GM10248 (cell line): ENCODE measurements around the gene SFT2D3.

Source experiments
- CTCF ChIA-PET: fragments of 300-600 bp; sonication (Branson Sonifier 250); formaldehyde crosslinking; extraction: SDS; loops from one replicate; lab custom pipeline; 2021; ENCODE audit warnings: antibody characterized with exemption; lab: Yijun Ruan, JAX
- POLR2A ChIA-PET: fragments of 350-650 bp; sonication (Branson Sonifier 250); formaldehyde crosslinking; extraction: SDS; loops from one replicate; lab custom pipeline; 2020; ENCODE audit warnings: antibody characterized with exemption; lab: Yijun Ruan, JAX
- DNase-seq: peaks from one replicate; pipeline ENCODE4 v3.0.0; 2012; ENCODE audit errors: extremely low spot score
- TF ChIP-seq, protein P1 (sequence below): IDR thresholded peaks from 2 replicates; pipeline ENCODE4 v1.5.1; 2012; ENCODE audit warnings: mild to moderate bottlenecking, low read depth; ENCODE audit errors: extremely low read depth, missing control alignments, control extremely low read depth

SFT2D3 gene

GRCh38 chr2:127681976-127682857 is 19.1 kb upstream of the SFT2D3 start:
- DNase-seq: no peak
- ChIA-PET POLR2A (no interaction called here), CTCF (interaction anchor here (0.8 to 1.5 kb wide), 3 partner anchors 10 to 76 kb away, joined by 3 to 7 read pairs (median 3); no protein-coding TSS in a partner anchor)
- TF ChIP-seq, protein P1, sequence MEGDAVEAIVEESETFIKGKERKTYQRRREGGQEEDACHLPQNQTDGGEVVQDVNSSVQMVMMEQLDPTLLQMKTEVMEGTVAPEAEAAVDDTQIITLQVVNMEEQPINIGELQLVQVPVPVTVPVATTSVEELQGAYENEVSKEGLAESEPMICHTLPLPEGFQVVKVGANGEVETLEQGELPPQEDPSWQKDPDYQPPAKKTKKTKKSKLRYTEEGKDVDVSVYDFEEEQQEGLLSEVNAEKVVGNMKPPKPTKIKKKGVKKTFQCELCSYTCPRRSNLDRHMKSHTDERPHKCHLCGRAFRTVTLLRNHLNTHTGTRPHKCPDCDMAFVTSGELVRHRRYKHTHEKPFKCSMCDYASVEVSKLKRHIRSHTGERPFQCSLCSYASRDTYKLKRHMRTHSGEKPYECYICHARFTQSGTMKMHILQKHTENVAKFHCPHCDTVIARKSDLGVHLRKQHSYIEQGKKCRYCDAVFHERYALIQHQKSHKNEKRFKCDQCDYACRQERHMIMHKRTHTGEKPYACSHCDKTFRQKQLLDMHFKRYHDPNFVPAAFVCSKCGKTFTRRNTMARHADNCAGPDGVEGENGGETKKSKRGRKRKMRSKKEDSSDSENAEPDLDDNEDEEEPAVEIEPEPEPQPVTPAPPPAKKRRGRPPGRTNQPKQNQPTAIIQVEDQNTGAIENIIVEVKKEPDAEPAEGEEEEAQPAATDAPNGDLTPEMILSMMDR: no peak

- ChIA-PET CTCF (interaction anchor here (0.8 to 1.5 kb wide), 2 partner anchors 9 to 77 kb away, joined by 3 to 7 read pairs; no protein-coding TSS in a partner anchor), POLR2A (no interaction called here)
- DNase-seq: no peak
- TF ChIP-seq, protein P1: no peak
Observed at GRCh38 chr2:127683056-127683455, 18.2 kb upstream of the SFT2D3 start.

DNA sequence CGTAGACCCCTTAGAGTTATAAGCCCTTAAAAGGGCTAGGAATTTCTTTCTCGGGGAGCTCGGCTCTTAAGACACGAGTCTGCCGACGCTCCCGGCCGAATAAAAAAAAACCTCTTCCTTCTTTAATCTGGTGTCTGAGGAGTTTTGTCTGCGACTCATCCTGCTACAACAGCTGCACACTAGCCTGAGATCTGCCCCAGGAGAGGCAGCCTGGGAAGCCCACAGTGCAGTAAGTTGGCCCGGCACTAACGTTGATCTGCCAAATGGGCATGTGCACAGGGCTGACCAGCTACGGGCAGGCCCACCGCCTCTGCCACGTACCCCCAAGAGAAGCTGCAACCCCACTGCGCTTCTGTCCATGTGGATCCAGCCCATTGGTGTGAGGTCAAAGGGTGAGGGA is 17.5 kb upstream of the SFT2D3 start:
- TF ChIP-seq, protein P1: no peak
- ChIA-PET CTCF (no interaction called here), POLR2A (no interaction called here)
- no peak for DNase-seq

GRCh38 chr2:127685410-127686080 is 15.8 kb upstream of the SFT2D3 start:
- TF ChIP-seq, protein P1: no peak
- no peak for DNase-seq
- ChIA-PET POLR2A (no interaction called here), CTCF (no interaction called here)

GRCh38 chr2:127688405-127688804 is 12.9 kb upstream of the SFT2D3 start:
- POLR2A ChIA-PET: no interaction called here

GRCh38 chr2:127690696-127691095 is 10.6 kb upstream of the SFT2D3 start:
- DNase-seq: no peak
- POLR2A ChIA-PET: no interaction called here
- CTCF ChIA-PET: interaction anchor here (1.8 kb wide), 1 partner anchor 14 kb away, joined by 5 read pairs; no protein-coding TSS in a partner anchor
- TF ChIP-seq, protein P1: no peak

More at GRCh38 chr2:127688405-127688804, 12.9 kb upstream of the SFT2D3 start:
- CTCF ChIA-PET: no interaction called here
- no peak for DNase-seq
- TF ChIP-seq, protein P1: no peak
